Caco-2 (cell line): ENCODE measurements around the gene CTNNA2. TPM values are rescaled to one million over a fixed set of nuclear protein-coding genes. Genes with fewer than 3 reads are reported as not detected.

Experiments used
- BruUV-seq: library from RNA; stranded (reverse); fragments of 400-500 nt; replicated peaks from 2 replicates; lab custom pipeline; 2021; lab: Mats Ljungman, UMichigan
- CTCF ChIA-PET: fragments of 300-600 bp; sonication (Branson Sonifier 250); formaldehyde crosslinking; loops from one replicate; lab custom pipeline; 2022; ENCODE audit warnings: antibody characterized with exemption; lab: Charles Lee
- POLR2A ChIA-PET: fragments of 300-600 bp; sonication (Branson Sonifier 250); formaldehyde crosslinking; loops from one replicate; lab custom pipeline; 2022; ENCODE audit warnings: antibody characterized with exemption; lab: Charles Lee
- DNase-seq, 2 experiments: peaks; one replicate each; pipeline versions ENCODE4 v3.0.0 to v3.0.0-alpha.2; 2020 to 2022
- H3K27me3 ChIP-seq: replicated peaks from 2 replicates; pipeline ENCODE4 v1.6.0; 2011; ENCODE audit warnings: low read length; ENCODE audit not compliant: control insufficient read depth, insufficient read depth
- H3K36me3 ChIP-seq: 2 replicates; pipeline ENCODE4 v1.5.1; 2011; ENCODE audit warnings: low read length; ENCODE audit not compliant: control insufficient read depth, insufficient read depth
- H3K4me1 ChIP-seq: fragments of 250-450 bp; sonication (Bioruptor Pico); 2 replicates; pipeline ENCODE4 v1.5.1; 2020; ENCODE audit warnings: mild to moderate bottlenecking
- H3K4me3 ChIP-seq: 2 replicates; pipeline ENCODE4 v1.5.1; 2011; ENCODE audit warnings: low read depth, mild to moderate bottlenecking, control low read depth, low read length
- H3K9me3 ChIP-seq: fragments of 250-450 bp; sonication (Bioruptor Pico); 2 replicates; pipeline ENCODE4 v1.5.1; 2020; ENCODE audit warnings: mild to moderate bottlenecking, moderate library complexity
- H3K27ac Mint-ChIP-seq: one replicate; pipeline ENCODE4 v1.8.0; 2022; ENCODE audit warnings: mixed read lengths; ENCODE audit not compliant: unreplicated experiment
- H3K27me3 Mint-ChIP-seq: one replicate; pipeline ENCODE4 v1.8.0; 2022; ENCODE audit warnings: mixed read lengths; ENCODE audit not compliant: insufficient read depth, unreplicated experiment
- H3K36me3 Mint-ChIP-seq: one replicate; pipeline ENCODE4 v1.8.0; 2022; ENCODE audit warnings: mild to moderate bottlenecking, mixed read lengths; ENCODE audit not compliant: insufficient read depth, unreplicated experiment
- H3K4me1 Mint-ChIP-seq: one replicate; pipeline ENCODE4 v1.8.0; 2022; ENCODE audit warnings: low read depth, mixed read lengths; ENCODE audit not compliant: unreplicated experiment
- H3K4me3 Mint-ChIP-seq: one replicate; pipeline ENCODE4 v1.8.0; 2022; ENCODE audit warnings: mild to moderate bottlenecking, moderate library complexity, mixed read lengths; ENCODE audit not compliant: unreplicated experiment
- H3K9me3 Mint-ChIP-seq: one replicate; pipeline ENCODE4 v1.8.0; 2022; ENCODE audit warnings: mixed read lengths; ENCODE audit not compliant: unreplicated experiment
- CTCF ChIP-seq, 2 experiments: fragments of 200-600 bp in 1 of 2; IDR thresholded peaks; 1 replicate in 1 of 2; 2 replicates in 1 of 2; pipeline versions ENCODE4 v1.5.1 to v1.8.0; 2011 to 2022; ENCODE audit warnings: antibody characterized with exemption in 1 of 2, control low read depth in 1 of 2, inconsistent platforms in 1 of 2, low read depth in 1 of 2, low read length in 1 of 2, mild to moderate bottlenecking in 1 of 2, moderate library complexity in 1 of 2; ENCODE audit not compliant: insufficient read depth in 1 of 2, severe bottlenecking in 1 of 2, unreplicated experiment in 1 of 2
- intact Hi-C: fragments of 100-400 bp; cut with micrococcal nuclease; formaldehyde crosslinking; loops from one replicate; pipeline ENCODE4 v1.10.0; 2022; ENCODE audit not compliant: unreplicated experiment
- total RNA-seq: library from RNA; stranded (reverse); gene quantifications from 2 replicates; pipeline ENCODE4 v1.2.3, GENCODE V29; 2022

Gene CTNNA2
- total RNA-seq, 1 experiment from 2014 or later, result not detected

- H3K27me3 Mint-ChIP-seq, result peaks cover 6% of the 10 kb centered on the region
- POLR2A ChIA-PET, result no interaction called here
- no peaks in the 10 kb centered on the region for H3K36me3 ChIP-seq
- no peak overlapping the region for H3K4me3 ChIP-seq
- H3K4me1 Mint-ChIP-seq, result no peaks in the 10 kb centered on the region
- H3K27me3 ChIP-seq, result no peaks in the 10 kb centered on the region
- CTCF ChIA-PET, result no interaction called here
- no peaks in the 10 kb centered on the region for H3K9me3 Mint-ChIP-seq
- no peak for DNase-seq
- no TSS peak for BruUV-seq
- H3K36me3 Mint-ChIP-seq, result no peaks in the 10 kb centered on the region
- TF ChIP-seq CTCF (IDR thresholded peaks at IDR 0.05; ENCODE audit: insufficient read depth in 1 of 2, low read depth in 1 of 2, low read length in 1 of 2, severe bottlenecking in 1 of 2, unreplicated experiment in 1 of 2), result no peak
- no peak overlapping the region for H3K27ac Mint-ChIP-seq
- no peaks in the 10 kb centered on the region for H3K4me1 ChIP-seq
- no peak overlapping the region for H3K4me3 Mint-ChIP-seq
- intact Hi-C loops, result no loop called here
- H3K9me3 ChIP-seq, result no peaks in the 10 kb centered on the region
These were observed 311.4 kb downstream of the CTNNA2 start for GRCh38 chr2:79824086-79824786.

GRCh38 chr2:79827881-79828280 is 315.0 kb downstream of the CTNNA2 start:
- Mint-ChIP-seq H3K27me3 (peaks cover 6% of the 10 kb centered on the region), H3K4me1 (no peaks in the 10 kb centered on the region), H3K9me3 (no peaks in the 10 kb centered on the region), H3K27ac (no peak overlapping the region), H3K4me3 (no peak overlapping the region), H3K36me3 (no peaks in the 10 kb centered on the region)
- H3K4me3 ChIP-seq, result no peak overlapping the region
- BruUV-seq, result no TSS peak
- H3K27me3 ChIP-seq, result no peaks in the 10 kb centered on the region
- no peaks in the 10 kb centered on the region for H3K4me1 ChIP-seq
- ChIA-PET CTCF (no interaction called here), POLR2A (no interaction called here)
- H3K9me3 ChIP-seq, result no peaks in the 10 kb centered on the region
- no peak for DNase-seq
- H3K36me3 ChIP-seq, result no peaks in the 10 kb centered on the region
- intact Hi-C loops, result no loop called here
- no peak for TF ChIP-seq CTCF (IDR thresholded peaks at IDR 0.05; ENCODE audit: insufficient read depth in 1 of 2, low read depth in 1 of 2, low read length in 1 of 2, severe bottlenecking in 1 of 2, unreplicated experiment in 1 of 2)

- Mint-ChIP-seq H3K27ac (no peak overlapping the region), H3K27me3 (no peaks in the 10 kb centered on the region), H3K4me1 (no peaks in the 10 kb centered on the region), H3K4me3 (no peak overlapping the region), H3K36me3 (no peaks in the 10 kb centered on the region), H3K9me3 (no peaks in the 10 kb centered on the region)
- no peaks in the 10 kb centered on the region for H3K4me1 ChIP-seq
- no peaks in the 10 kb centered on the region for H3K27me3 ChIP-seq
- POLR2A ChIA-PET, result no interaction called here
- H3K4me3 ChIP-seq, result no peak overlapping the region
- CTCF ChIA-PET, result no interaction called here
- no peak for DNase-seq
- TF ChIP-seq CTCF (IDR thresholded peaks at IDR 0.05; ENCODE audit: insufficient read depth in 1 of 2, low read depth in 1 of 2, low read length in 1 of 2, severe bottlenecking in 1 of 2, unreplicated experiment in 1 of 2), result no peak
- no peaks in the 10 kb centered on the region for H3K9me3 ChIP-seq
- H3K36me3 ChIP-seq, result no peaks in the 10 kb centered on the region
- no TSS peak for BruUV-seq
- intact Hi-C loops, result no loop called here
These were observed 317.6 kb downstream of the CTNNA2 start for GRCh38 chr2:79830501-79830900.
